Lower leg skin (tissue), 3 donors: ENCODE measurements around the gene BRD9.

Source experiments
- POLR2A ChIP-seq, 2 donors: fragments of 450-650 bp; IDR thresholded peaks; one replicate each; pipeline ENCODE4 v1.6.1; 2016 to 2017; ENCODE audit warnings: antibody characterized with exemption in 2 of 2, mild to moderate bottlenecking in 1 of 2, moderate library complexity in 1 of 2
- TF ChIP-seq, protein P1 (sequence below), 3 donors: fragments of 450-650 bp; IDR thresholded peaks; one replicate each; pipeline ENCODE4 v1.5.1; 2016; ENCODE audit warnings: antibody characterized with exemption in 3 of 3, mild to moderate bottlenecking in 3 of 3, moderate library complexity in 2 of 3

DNA sequence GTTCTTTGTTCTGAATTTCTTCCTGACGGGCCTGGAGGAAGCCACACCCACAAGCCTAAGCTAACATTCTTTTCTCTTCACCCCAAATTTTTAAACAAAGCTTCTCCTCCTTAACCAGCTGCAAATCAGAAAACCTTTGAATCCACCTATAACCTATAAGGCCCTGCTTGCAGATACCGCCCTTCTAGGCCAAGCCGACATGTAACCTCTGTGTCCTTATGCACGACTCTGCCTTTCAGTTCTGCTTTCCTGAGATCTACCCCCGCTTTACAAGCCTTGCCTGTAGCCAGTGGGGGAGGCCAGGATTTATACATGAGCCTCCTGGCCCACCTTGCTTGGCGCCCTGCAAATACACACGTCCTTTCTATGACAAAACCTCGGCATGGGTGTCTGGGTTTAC, 19.3 kb downstream of the BRD9 start:
- TF ChIP-seq POLR2A (IDR thresholded peaks at IDR 0.05) = no peak
- TF ChIP-seq, protein P1, sequence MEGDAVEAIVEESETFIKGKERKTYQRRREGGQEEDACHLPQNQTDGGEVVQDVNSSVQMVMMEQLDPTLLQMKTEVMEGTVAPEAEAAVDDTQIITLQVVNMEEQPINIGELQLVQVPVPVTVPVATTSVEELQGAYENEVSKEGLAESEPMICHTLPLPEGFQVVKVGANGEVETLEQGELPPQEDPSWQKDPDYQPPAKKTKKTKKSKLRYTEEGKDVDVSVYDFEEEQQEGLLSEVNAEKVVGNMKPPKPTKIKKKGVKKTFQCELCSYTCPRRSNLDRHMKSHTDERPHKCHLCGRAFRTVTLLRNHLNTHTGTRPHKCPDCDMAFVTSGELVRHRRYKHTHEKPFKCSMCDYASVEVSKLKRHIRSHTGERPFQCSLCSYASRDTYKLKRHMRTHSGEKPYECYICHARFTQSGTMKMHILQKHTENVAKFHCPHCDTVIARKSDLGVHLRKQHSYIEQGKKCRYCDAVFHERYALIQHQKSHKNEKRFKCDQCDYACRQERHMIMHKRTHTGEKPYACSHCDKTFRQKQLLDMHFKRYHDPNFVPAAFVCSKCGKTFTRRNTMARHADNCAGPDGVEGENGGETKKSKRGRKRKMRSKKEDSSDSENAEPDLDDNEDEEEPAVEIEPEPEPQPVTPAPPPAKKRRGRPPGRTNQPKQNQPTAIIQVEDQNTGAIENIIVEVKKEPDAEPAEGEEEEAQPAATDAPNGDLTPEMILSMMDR (IDR thresholded peaks at IDR 0.05) = no peak
